AG04449 (cell line): ENCODE data around the gene PARD3B.

ENCODE experiments used
- CTCF ChIA-PET: fragments of 350-600 bp; formaldehyde crosslinking; extraction: SDS; loops from one replicate; lab custom pipeline; 2021; ENCODE audit warnings: antibody characterized with exemption; lab: Yijun Ruan, JAX
- POLR2A ChIA-PET: fragments of 400-600, 350-600 bp; formaldehyde crosslinking; extraction: SDS; loops from one replicate; lab custom pipeline; 2020; ENCODE audit warnings: antibody characterized with exemption, inconsistent platforms; lab: Yijun Ruan, JAX
- DNase-seq: peaks from one replicate; pipeline ENCODE4 v3.0.0-alpha.2; 2010; ENCODE audit warnings: low read depth, low spot score
- H3K4me3 ChIP-seq: 2 replicates; pipeline ENCODE4 v1.5.1; 2011; ENCODE audit warnings: low read depth, mild to moderate bottlenecking, control low read depth, low read length
- CTCF ChIP-seq: IDR thresholded peaks from one replicate; pipeline ENCODE4 v1.5.1; 2011; ENCODE audit warnings: mild to moderate bottlenecking, moderate library complexity, low read length, control low read depth, inconsistent platforms; ENCODE audit not compliant: insufficient read depth; ENCODE audit errors: missing control alignments

The PARD3B gene

GRCh38 chr2:205500065-205500464 lies 954.8 kb downstream of the PARD3B start:
- no peak overlapping the region for H3K4me3 ChIP-seq
- TF ChIP-seq CTCF, result no peak
- no peak for DNase-seq
- ChIA-PET CTCF (interaction anchor here (3.0 kb wide), 1 partner anchor 10 kb away, joined by 11 read pairs; no protein-coding TSS in a partner anchor), POLR2A (no interaction called here)

- ChIA-PET POLR2A (no interaction called here), CTCF (interaction anchor here (3.0 kb wide), 1 partner anchor 9 kb away, joined by 11 read pairs; no protein-coding TSS in a partner anchor)
- no peak for TF ChIP-seq CTCF
- DNase-seq, result no peak
- H3K4me3 ChIP-seq, result no peak overlapping the region
Measured at GRCh38 chr2:205500951-205501350, 955.7 kb downstream of the PARD3B start.

GRCh38 chr2:205501826-205502225 lies 956.6 kb downstream of the PARD3B start:
- DNase-seq, result no peak
- ChIA-PET POLR2A (no interaction called here), CTCF (interaction anchor here (3.0 kb wide), 1 partner anchor 8 kb away, joined by 11 read pairs; no protein-coding TSS in a partner anchor)
- H3K4me3 ChIP-seq, result no peak overlapping the region
- TF ChIP-seq CTCF, result no peak

GRCh38 chr2:205505371-205505770 lies 960.1 kb downstream of the PARD3B start:
- POLR2A ChIA-PET, result no interaction called here
- CTCF ChIA-PET, result no interaction called here

GRCh38 chr2:205509655-205510054 lies 964.4 kb downstream of the PARD3B start:
- DNase-seq, result no peak
- TF ChIP-seq CTCF, result no peak
- H3K4me3 ChIP-seq, result no peak overlapping the region
- ChIA-PET CTCF (interaction anchor here (0.7 to 3.1 kb wide), 4 partner anchors 9 to 169 kb away, joined by 3 to 11 read pairs (median 8); no protein-coding TSS in a partner anchor), POLR2A (no interaction called here)

More at GRCh38 chr2:205505371-205505770, 960.1 kb downstream of the PARD3B start:
- no peak for DNase-seq
- no peak overlapping the region for H3K4me3 ChIP-seq
- TF ChIP-seq CTCF, result no peak

- CTCF ChIA-PET, result interaction anchor here (2.1 to 3.1 kb wide), 3 partner anchors 9 to 168 kb away, joined by 7 to 11 read pairs (median 10); no protein-coding TSS in a partner anchor
- no peak overlapping the region for H3K4me3 ChIP-seq
- POLR2A ChIA-PET, result no interaction called here
- no peak for TF ChIP-seq CTCF
- no peak for DNase-seq
Measured at GRCh38 chr2:205510345-205510744, 965.1 kb downstream of the PARD3B start.
